Measurements from ENCODE around the gene EDDM13.
A peak's percentile ranks its signal among the peaks of the same experiment; 100 is the strongest.
"Not testable (repeated sequence)": the region's sequence is repeated elsewhere in the genome, so short reads cannot be mapped to it uniquely, and the experiment has no call there.

EDDM13 gene

GRCh38 chr19:56335371-56335770, 62.8 kb downstream of the EDDM13 start:
- H3K4me1 ChIP-seq (ENCODE audit: control extremely low read depth in 1 of 4, control insufficient read depth in 4 of 4, insufficient read depth in 4 of 4, low read length in 3 of 4); POLR2A ChIA-PET; H3K36me3 ChIP-seq (ENCODE audit: control insufficient read depth in 4 of 4, insufficient read depth in 4 of 4, low read length in 3 of 4); H3K9me3 ChIP-seq (ENCODE audit: control extremely low read depth in 1 of 5, control insufficient read depth in 4 of 5, insufficient read depth in 2 of 5, low read depth in 1 of 5, low read length in 4 of 5); H3K27ac ChIP-seq (ENCODE audit: insufficient read depth in 1 of 2, low read depth in 1 of 2, low read length in 2 of 2, poor library complexity in 1 of 2, severe bottlenecking in 2 of 2); H3K27me3 ChIP-seq (replicated peaks in 2 of 5; ENCODE audit: control insufficient read depth in 4 of 5, insufficient read depth in 5 of 5, low read length in 4 of 5); DNase-seq; H3K4me3 ChIP-seq (ENCODE audit: control insufficient read depth in 1 of 7, extremely low read depth in 1 of 7, insufficient read depth in 4 of 7, low read depth in 2 of 7, low read length in 6 of 7): not testable (repeated sequence)
- CTCF ChIA-PET = interaction anchor here (1.4 to 6.2 kb wide), 6 partner anchors 14 to 764 kb away, joined by 3 to 130 read pairs (median 16); partner anchors contain the start of gene ZSCAN5A

GRCh38 chr19:56337077-56337476, 64.5 kb downstream of the EDDM13 start:
- CTCF ChIA-PET = interaction anchor here (1.2 kb wide), 1 partner anchor 84 kb away, joined by 5 read pairs; no protein-coding TSS in a partner anchor
- WGBS (ENCODE audit: insufficient coverage) = no CpG with 5 or more reads among the region's 8 CpGs
- not testable (repeated sequence) for H3K27ac ChIP-seq (ENCODE audit: insufficient read depth in 1 of 2, low read depth in 1 of 2, low read length in 2 of 2, poor library complexity in 1 of 2, severe bottlenecking in 2 of 2)

GRCh38 chr19:56339031-56339430, 66.5 kb downstream of the EDDM13 start:
- POLR2A ChIA-PET; H3K4me1 ChIP-seq (ENCODE audit: control extremely low read depth in 1 of 4, control insufficient read depth in 4 of 4, insufficient read depth in 4 of 4, low read length in 3 of 4); DNase-seq; H3K27ac ChIP-seq (ENCODE audit: insufficient read depth in 1 of 2, low read depth in 1 of 2, low read length in 2 of 2, poor library complexity in 1 of 2, severe bottlenecking in 2 of 2); H3K4me3 ChIP-seq (ENCODE audit: control insufficient read depth in 1 of 7, extremely low read depth in 1 of 7, insufficient read depth in 4 of 7, low read depth in 2 of 7, low read length in 6 of 7); H3K27me3 ChIP-seq (replicated peaks in 2 of 5; ENCODE audit: control insufficient read depth in 4 of 5, insufficient read depth in 5 of 5, low read length in 4 of 5); H3K36me3 ChIP-seq (ENCODE audit: control insufficient read depth in 4 of 4, insufficient read depth in 4 of 4, low read length in 3 of 4): not testable (repeated sequence)
- WGBS (ENCODE audit: insufficient coverage) = 100% methylated on average over 1 of the region's 10 CpGs
- H3K9me3 ChIP-seq (ENCODE audit: control extremely low read depth in 1 of 5, control insufficient read depth in 4 of 5, insufficient read depth in 2 of 5, low read depth in 1 of 5, low read length in 4 of 5) = peaks cover 0 to 11% (median 10%) of the 10 kb centered on the region in 5 experiments
- CTCF ChIA-PET = interaction anchor here (1.1 kb wide), 1 partner anchor 86 kb away, joined by 5 read pairs; no protein-coding TSS in a partner anchor

More at GRCh38 chr19:56337077-56337476, 64.5 kb downstream of the EDDM13 start:
- H3K4me1 ChIP-seq (ENCODE audit: control extremely low read depth in 1 of 4, control insufficient read depth in 4 of 4, insufficient read depth in 4 of 4, low read length in 3 of 4); H3K36me3 ChIP-seq (ENCODE audit: control insufficient read depth in 4 of 4, insufficient read depth in 4 of 4, low read length in 3 of 4); H3K27me3 ChIP-seq (replicated peaks in 2 of 5; ENCODE audit: control insufficient read depth in 4 of 5, insufficient read depth in 5 of 5, low read length in 4 of 5); H3K4me3 ChIP-seq (ENCODE audit: control insufficient read depth in 1 of 7, extremely low read depth in 1 of 7, insufficient read depth in 4 of 7, low read depth in 2 of 7, low read length in 6 of 7); POLR2A ChIA-PET; DNase-seq: not testable (repeated sequence)
- H3K9me3 ChIP-seq (ENCODE audit: control extremely low read depth in 1 of 5, control insufficient read depth in 4 of 5, insufficient read depth in 2 of 5, low read depth in 1 of 5, low read length in 4 of 5) = peaks cover 0 to 14% (median 4%) of the 10 kb centered on the region in 5 experiments

DNA sequence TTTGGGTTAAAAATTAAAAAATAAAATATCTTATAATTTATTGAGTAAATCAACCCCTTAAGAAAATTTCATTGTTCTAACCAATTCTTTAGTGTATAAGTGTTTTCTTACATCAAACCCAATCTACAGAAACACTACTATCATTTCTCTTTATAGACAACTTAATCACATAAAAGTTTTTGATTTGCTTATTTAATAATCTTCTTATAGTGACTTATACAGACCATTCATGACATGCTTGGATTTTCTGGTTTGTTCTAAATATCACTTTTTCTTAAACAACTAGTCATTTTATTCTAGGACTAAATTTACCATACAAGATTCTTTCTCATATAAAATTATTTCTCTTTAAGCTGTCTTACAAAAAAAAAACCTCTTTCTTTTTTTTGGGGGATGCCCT, 69.4 kb downstream of the EDDM13 start:
- Histone ChIP-seq H3K36me3 (ENCODE audit: control insufficient read depth in 4 of 4, insufficient read depth in 4 of 4, low read length in 3 of 4) (no peaks in the 10 kb centered on the region), H3K4me1 (ENCODE audit: control extremely low read depth in 1 of 4, control insufficient read depth in 4 of 4, insufficient read depth in 4 of 4, low read length in 3 of 4) (no peaks in the 10 kb centered on the region), H3K4me3 (ENCODE audit: control insufficient read depth in 1 of 7, extremely low read depth in 1 of 7, insufficient read depth in 4 of 7, low read depth in 2 of 7, low read length in 6 of 7) (no peak overlapping the region), H3K9me3 (ENCODE audit: control extremely low read depth in 1 of 5, control insufficient read depth in 4 of 5, insufficient read depth in 2 of 5, low read depth in 1 of 5, low read length in 4 of 5) (peaks cover 0 to 11% (median 10%) of the 10 kb centered on the region in 5 experiments), H3K27me3 (replicated peaks in 2 of 5; ENCODE audit: control insufficient read depth in 4 of 5, insufficient read depth in 5 of 5, low read length in 4 of 5) (no peaks in the 10 kb centered on the region), H3K27ac (ENCODE audit: insufficient read depth in 1 of 2, low read depth in 1 of 2, low read length in 2 of 2, poor library complexity in 1 of 2, severe bottlenecking in 2 of 2) (no peak overlapping the region)
- DNase-seq = no peak
- ChIA-PET CTCF (interaction anchor here (0.9 kb wide), 1 partner anchor 86 kb away, joined by 3 read pairs; no protein-coding TSS in a partner anchor), POLR2A (no interaction called here)

- no peak overlapping the region for H3K27ac ChIP-seq (ENCODE audit: insufficient read depth in 1 of 2, low read depth in 1 of 2, low read length in 2 of 2, poor library complexity in 1 of 2, severe bottlenecking in 2 of 2)
- H3K36me3 ChIP-seq (ENCODE audit: control insufficient read depth in 4 of 4, insufficient read depth in 4 of 4, low read length in 3 of 4) = no peaks in the 10 kb centered on the region
- ChIA-PET POLR2A (no interaction called here), CTCF (interaction anchor here (1.5 to 2.1 kb wide), 8 partner anchors 12 to 96 kb away, joined by 4 to 15 read pairs (median 6); no protein-coding TSS in a partner anchor)
- 80% methylated on average over 1 of the region's 7 CpGs for WGBS (ENCODE audit: insufficient coverage)
- DNase-seq = no peak
- no peak overlapping the region for H3K4me3 ChIP-seq (ENCODE audit: control insufficient read depth in 1 of 7, extremely low read depth in 1 of 7, insufficient read depth in 4 of 7, low read depth in 2 of 7, low read length in 6 of 7)
- H3K9me3 ChIP-seq (ENCODE audit: control extremely low read depth in 1 of 5, control insufficient read depth in 4 of 5, insufficient read depth in 2 of 5, low read depth in 1 of 5, low read length in 4 of 5) = peaks cover 0 to 7% (median 3%) of the 10 kb centered on the region in 5 experiments
- no peaks in the 10 kb centered on the region for H3K4me1 ChIP-seq (ENCODE audit: control extremely low read depth in 1 of 4, control insufficient read depth in 4 of 4, insufficient read depth in 4 of 4, low read length in 3 of 4)
- no peaks in the 10 kb centered on the region for H3K27me3 ChIP-seq (replicated peaks in 2 of 5; ENCODE audit: control insufficient read depth in 4 of 5, insufficient read depth in 5 of 5, low read length in 4 of 5)
These were observed 74.7 kb downstream of the EDDM13 start for GRCh38 chr19:56347163-56347778.

GRCh38 chr19:56348289-56348877, 75.8 kb downstream of the EDDM13 start:
- Histone ChIP-seq H3K4me3 (ENCODE audit: control insufficient read depth in 1 of 7, extremely low read depth in 1 of 7, insufficient read depth in 4 of 7, low read depth in 2 of 7, low read length in 6 of 7) (no peak overlapping the region), H3K9me3 (ENCODE audit: control extremely low read depth in 1 of 5, control insufficient read depth in 4 of 5, insufficient read depth in 2 of 5, low read depth in 1 of 5, low read length in 4 of 5) (peaks cover 0 to under 1% (median 0%) of the 10 kb centered on the region in 5 experiments), H3K27me3 (replicated peaks in 2 of 5; ENCODE audit: control insufficient read depth in 4 of 5, insufficient read depth in 5 of 5, low read length in 4 of 5) (no peaks in the 10 kb centered on the region), H3K4me1 (ENCODE audit: control extremely low read depth in 1 of 4, control insufficient read depth in 4 of 4, insufficient read depth in 4 of 4, low read length in 3 of 4) (no peaks in the 10 kb centered on the region), H3K36me3 (ENCODE audit: control insufficient read depth in 4 of 4, insufficient read depth in 4 of 4, low read length in 3 of 4) (no peaks in the 10 kb centered on the region), H3K27ac (ENCODE audit: insufficient read depth in 1 of 2, low read depth in 1 of 2, low read length in 2 of 2, poor library complexity in 1 of 2, severe bottlenecking in 2 of 2) (no peak overlapping the region)
- WGBS (ENCODE audit: insufficient coverage) = 80% methylated on average over 4 of the region's 5 CpGs
- DNase-seq = peak in 2 of 3 donors; percentile 42 to 47
- POLR2A ChIA-PET = interaction anchor here (0.6 kb wide), 1 partner anchor 230 kb away, joined by 3 read pairs; no protein-coding TSS in a partner anchor
- CTCF ChIA-PET = interaction anchor here (0.9 to 2.1 kb wide), 12 partner anchors 11 to 272 kb away, joined by 3 to 15 read pairs (median 5); no protein-coding TSS in a partner anchor

- Histone ChIP-seq H3K36me3 (ENCODE audit: control insufficient read depth in 4 of 4, insufficient read depth in 4 of 4, low read length in 3 of 4) (no peaks in the 10 kb centered on the region), H3K4me3 (ENCODE audit: control insufficient read depth in 1 of 7, extremely low read depth in 1 of 7, insufficient read depth in 4 of 7, low read depth in 2 of 7, low read length in 6 of 7) (no peak overlapping the region), H3K27ac (ENCODE audit: insufficient read depth in 1 of 2, low read depth in 1 of 2, low read length in 2 of 2, poor library complexity in 1 of 2, severe bottlenecking in 2 of 2) (no peak overlapping the region), H3K27me3 (replicated peaks in 2 of 5; ENCODE audit: control insufficient read depth in 4 of 5, insufficient read depth in 5 of 5, low read length in 4 of 5) (no peaks in the 10 kb centered on the region), H3K9me3 (ENCODE audit: control extremely low read depth in 1 of 5, control insufficient read depth in 4 of 5, insufficient read depth in 2 of 5, low read depth in 1 of 5, low read length in 4 of 5) (no peaks in the 10 kb centered on the region), H3K4me1 (ENCODE audit: control extremely low read depth in 1 of 4, control insufficient read depth in 4 of 4, insufficient read depth in 4 of 4, low read length in 3 of 4) (no peaks in the 10 kb centered on the region)
- CTCF ChIA-PET = interaction anchor here (1.7 kb wide), 1 partner anchor 274 kb away, joined by 4 read pairs; no protein-coding TSS in a partner anchor
- POLR2A ChIA-PET = no interaction called here
- peak; percentile 64 to 84 (median 77) for DNase-seq
- 9% methylated on average over 5 of the region's 8 CpGs for WGBS (ENCODE audit: insufficient coverage)
These were observed 78.0 kb downstream of the EDDM13 start for GRCh38 chr19:56350416-56351045.

Measured in common myeloid progenitor, CD34-positive (primary cell).